Adipose tissue (tissue), 3 donors: Measurements from ENCODE around the gene SERTAD4. TPM values are rescaled to one million over a fixed set of nuclear protein-coding genes. Genes with fewer than 3 reads are reported as not detected.
"Not testable (repeated sequence)": the region's sequence is repeated elsewhere in the genome, so short reads cannot be mapped to it uniquely, and the experiment has no call there.

Source experiments
- H3K27ac ChIP-seq: one replicate; pipeline ENCODE4 v1.5.1; 2013; ENCODE audit warnings: low read depth, low read length
- WGBS, 3 donors: extraction: QIAGEN DNeasy Blood & Tissue Kit; methylation state at CpG; one replicate each; pipeline ENCODE4 v1.1.7; 2013; 5-methylcytosine and 5-hydroxymethylcytosine counted together
- polyA plus RNA-seq, 3 donors: library from polyadenylated mRNA; stranded (reverse); fragments of 200-250 nt; gene quantifications; one replicate each; pipeline ENCODE4 v1.2.3, GENCODE V29; 2013
- donor health status: healthy with polysubstance abuse.
- donor health status: Bipolar disorder and iron deficiency.
- donor health status: healthy.

Gene SERTAD4
- polyA plus RNA-seq, 3 donors = 0.12 to 1.3 (median 0.67) TPM

DNA sequence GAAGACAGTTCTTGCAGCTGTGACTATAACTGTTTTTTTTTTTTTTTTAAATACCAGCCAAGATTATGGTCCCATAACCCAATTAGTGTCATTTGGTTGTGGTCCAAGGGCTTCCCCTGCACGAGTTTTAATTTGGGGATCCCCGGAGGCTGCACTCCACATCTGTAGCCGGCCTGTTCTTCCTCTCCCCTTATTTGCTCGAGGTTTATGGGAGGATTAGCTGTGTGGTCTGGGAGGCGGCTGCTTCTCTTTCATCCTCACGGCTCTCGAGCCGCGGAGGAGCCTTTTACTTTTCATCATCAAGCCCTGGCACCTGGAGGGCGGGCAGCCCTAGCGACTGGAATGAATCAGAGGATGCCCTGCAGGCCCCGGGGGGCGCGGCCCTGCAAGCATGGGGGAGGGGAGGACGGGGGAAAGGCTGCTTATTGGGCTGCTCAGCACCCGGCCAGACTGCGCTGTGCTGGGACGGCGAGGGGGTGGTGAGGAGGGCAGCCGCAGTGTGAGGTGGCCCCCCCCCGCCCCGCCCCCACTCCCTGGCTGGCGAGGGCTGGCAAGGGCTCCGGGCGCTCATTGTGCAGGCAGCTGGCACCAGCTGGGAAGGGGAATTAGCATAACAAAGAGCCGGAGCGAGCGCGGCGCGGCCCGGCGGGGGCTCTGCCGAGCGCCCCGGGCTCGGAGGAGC lies 18.5 kb downstream of the SERTAD4 start:
- no peak overlapping the region for H3K27ac ChIP-seq
- WGBS, 3 donors = 1% methylated on average over 25 to 37 of the region's 37 CpGs

GRCh38 chr1:210251680-210252490 lies 19.3 kb downstream of the SERTAD4 start:
- 21 to 27% (median 22%) methylated on average over 56 to 58 of the region's 58 CpGs for WGBS, 3 donors
- H3K27ac ChIP-seq = no peak overlapping the region

DNA sequence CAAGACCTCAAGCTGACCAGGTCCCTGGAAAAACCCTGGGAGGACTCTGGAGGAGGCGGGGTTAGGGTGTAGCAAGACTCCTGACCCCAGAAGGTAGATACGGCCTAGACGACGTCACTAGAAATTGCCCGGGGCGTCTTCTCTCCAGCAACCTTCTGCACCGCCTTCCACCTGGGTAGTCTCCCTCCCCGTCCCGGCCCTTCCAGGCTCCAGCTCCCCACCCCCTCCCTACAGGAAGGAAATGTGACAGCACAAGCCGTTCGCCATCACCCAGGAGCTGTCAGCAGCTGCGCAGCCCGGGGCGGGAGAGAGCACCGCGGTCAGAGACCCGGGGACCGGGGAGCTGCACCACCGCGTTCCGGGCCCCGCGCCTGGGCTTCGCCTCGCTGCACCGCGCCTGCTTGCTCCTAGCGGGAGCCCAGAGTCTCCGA lies 20.0 kb downstream of the SERTAD4 start:
- H3K27ac ChIP-seq = no peak overlapping the region
- 19 to 43% (median 37%) methylated on average over 20 to 29 of the region's 29 CpGs for WGBS, 3 donors

- H3K27ac ChIP-seq = no peak overlapping the region
These were observed 21.7 kb downstream of the SERTAD4 start for GRCh38 chr1:210254298-210254697.

GRCh38 chr1:210257698-210258529 lies 25.3 kb downstream of the SERTAD4 start:
- H3K27ac ChIP-seq = no peak overlapping the region
- WGBS, 3 donors = 82 to 88% (median 84%) methylated on average over 13 of the region's 13 CpGs

DNA sequence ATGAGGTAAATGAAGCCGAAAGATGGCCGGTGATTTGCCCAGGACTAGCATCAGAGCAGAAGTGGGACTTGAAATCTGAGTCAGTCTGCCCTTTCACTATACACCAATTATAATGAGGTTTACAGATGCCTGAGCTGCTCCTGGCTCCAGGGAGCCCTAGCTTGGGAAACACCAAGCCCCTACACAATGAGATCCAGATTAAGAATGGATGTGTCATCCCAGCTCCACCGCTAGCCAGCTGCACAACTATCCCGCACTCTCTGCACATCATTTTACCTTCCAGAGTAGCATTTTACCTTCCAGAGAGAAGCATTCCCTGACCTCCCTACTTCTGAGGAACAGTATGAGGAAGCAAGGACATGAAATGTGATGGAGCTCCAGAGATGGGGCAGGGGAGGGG lies 27.0 kb downstream of the SERTAD4 start:
- no peak overlapping the region for H3K27ac ChIP-seq
- WGBS, 3 donors = 68 to 87% (median 74%) methylated on average over 4 of the region's 4 CpGs

DNA sequence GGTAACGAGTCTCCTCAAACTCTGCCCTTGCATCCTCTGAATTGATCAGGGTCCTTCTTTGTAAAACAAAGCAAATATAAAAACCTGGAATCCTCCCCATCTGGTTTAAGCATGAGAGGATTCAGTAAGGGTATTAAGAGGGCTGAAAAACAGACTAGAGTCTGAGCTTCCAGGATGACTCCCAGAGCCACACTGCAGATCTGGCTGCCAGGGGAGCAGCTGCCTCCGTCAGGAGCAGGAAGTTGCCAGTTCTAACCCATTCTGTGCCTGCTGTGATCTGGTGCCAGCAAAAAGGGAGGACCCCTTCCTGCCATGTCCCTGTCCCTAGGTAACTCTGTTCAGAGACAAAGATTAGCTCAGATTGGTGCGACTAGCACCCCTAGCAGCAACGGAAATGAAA lies 27.5 kb downstream of the SERTAD4 start:
- no peak overlapping the region for H3K27ac ChIP-seq
- WGBS, 3 donors = 58 to 73% (median 68%) methylated on average over 4 of the region's 4 CpGs

- 22 to 38% (median 29%) methylated on average over 8 of the region's 8 CpGs for WGBS, 3 donors
- no peak overlapping the region for H3K27ac ChIP-seq
These were observed 29.7 kb downstream of the SERTAD4 start for GRCh38 chr1:210262167-210262896.

DNA sequence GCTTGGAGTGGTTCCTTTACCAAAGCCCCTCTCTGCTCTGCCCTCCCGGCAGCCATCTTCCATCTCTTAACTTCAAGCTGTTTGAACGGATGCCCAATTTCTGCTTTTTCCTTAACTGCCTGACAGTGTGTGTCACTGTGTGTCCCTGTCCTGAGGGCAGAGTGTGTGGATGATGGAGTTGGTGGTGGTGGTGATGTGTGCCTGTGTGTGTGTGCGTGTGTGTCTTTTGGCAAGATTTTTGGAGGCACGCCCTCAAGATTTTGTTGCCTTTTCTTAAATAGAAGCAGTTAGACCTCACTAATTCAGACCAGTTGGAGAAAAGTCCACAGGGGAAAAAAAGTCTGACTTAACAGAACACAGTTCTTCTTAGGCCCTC lies 30.3 kb downstream of the SERTAD4 start:
- WGBS, 3 donors = 51 to 80% (median 72%) methylated on average over 4 of the region's 4 CpGs
- no peak overlapping the region for H3K27ac ChIP-seq

DNA sequence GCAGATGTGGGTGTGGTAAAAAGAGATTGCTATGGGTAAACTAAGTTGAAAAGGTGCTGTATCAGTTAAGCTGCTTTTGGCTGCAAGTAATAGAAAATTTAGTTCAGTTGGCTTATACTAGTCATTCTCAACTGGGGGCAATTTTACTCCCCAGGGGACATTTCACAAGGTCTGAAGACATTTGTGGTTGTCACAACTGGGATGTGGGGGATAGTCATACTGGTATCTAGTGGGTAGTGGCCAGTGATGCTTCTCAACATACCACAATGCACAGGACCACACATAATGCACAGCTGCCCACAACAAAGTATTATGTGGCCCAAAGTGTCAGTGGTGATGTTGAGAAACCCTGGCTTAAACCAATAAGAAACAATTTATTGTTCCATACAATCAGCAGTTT lies 31.4 kb downstream of the SERTAD4 start:
- no peak overlapping the region for H3K27ac ChIP-seq

DNA sequence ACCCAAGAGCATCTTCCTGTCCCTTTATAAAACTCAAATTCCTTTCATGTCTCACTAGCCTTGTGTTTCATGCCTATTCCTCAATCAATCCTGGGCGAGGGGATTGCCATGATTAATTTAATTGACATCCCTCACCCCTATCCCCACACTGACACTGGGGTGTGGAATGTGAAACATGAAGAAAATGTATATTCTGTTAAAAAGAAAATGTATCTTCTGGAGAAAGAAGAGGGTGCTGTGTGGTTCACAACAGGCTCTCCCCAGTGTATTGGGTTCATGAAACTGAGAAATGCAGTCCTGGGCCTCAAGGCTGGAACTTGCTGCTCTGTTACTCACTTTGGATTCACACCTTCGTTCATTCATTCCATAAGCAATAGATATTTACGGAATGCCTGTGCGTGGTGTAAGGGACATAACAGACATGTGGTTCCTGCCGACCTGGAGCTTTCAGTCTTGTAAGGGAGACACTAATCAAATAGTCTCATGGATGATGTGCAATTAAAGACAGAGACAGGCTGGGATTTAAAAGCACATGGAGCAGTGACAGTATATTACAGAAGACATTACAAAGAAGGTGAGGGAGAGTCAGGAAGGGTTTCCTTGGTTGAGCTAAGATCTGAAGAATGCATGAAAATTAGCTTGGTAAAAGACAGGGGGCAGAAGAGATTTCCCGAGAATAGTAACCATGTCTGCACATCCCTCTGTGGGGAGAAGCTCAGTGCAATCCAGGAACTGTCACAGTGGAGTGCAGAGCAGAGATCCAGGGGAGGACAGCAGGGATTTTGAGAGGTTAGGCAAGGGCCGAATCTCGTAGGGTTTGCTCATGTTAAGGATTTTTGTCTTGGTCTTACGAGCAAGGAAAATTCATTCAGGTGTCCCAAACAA lies 32.1 kb downstream of the SERTAD4 start:
- WGBS, 3 donors = 64 to 77% (median 75%) methylated on average over 9 of the region's 9 CpGs
- H3K27ac ChIP-seq = no peak overlapping the region

GRCh38 chr1:210265392-210265955 lies 32.9 kb downstream of the SERTAD4 start:
- 32 to 51% (median 34%) methylated on average over 4 of the region's 4 CpGs for WGBS, 3 donors
- not testable (repeated sequence) for H3K27ac ChIP-seq

GRCh38 chr1:210269981-210270380 lies 37.4 kb downstream of the SERTAD4 start:
- WGBS, 3 donors = 81 to 90% (median 85%) methylated on average over 4 of the region's 4 CpGs

GRCh38 chr1:210272666-210273065 lies 40.1 kb downstream of the SERTAD4 start:
- 42 to 50% (median 48%) methylated on average over 6 of the region's 6 CpGs for WGBS, 3 donors
- H3K27ac ChIP-seq = no peak overlapping the region

More at GRCh38 chr1:210269981-210270380, 37.4 kb downstream of the SERTAD4 start:
- no peak overlapping the region for H3K27ac ChIP-seq

DNA sequence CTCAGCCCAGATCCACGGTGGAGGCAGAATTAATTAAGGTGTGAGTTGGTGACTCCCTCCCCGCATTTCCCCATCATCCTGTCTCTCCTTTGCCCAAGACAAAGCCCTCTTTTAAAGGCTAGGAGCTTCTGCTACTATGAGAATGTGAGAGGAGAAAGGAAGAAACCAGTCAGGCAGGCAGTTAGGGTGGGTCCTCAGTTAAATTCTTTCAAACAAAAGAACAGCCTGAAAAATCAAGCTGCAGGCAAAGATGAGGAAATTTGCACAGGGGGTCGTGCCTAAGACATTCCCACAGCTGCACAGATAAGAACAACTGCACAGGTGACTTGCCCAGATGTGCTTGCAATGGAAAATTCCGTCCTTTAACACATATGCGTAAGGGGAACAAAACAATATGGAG lies 47.6 kb downstream of the SERTAD4 start:
- no peak overlapping the region for H3K27ac ChIP-seq
- WGBS, 3 donors = 66 to 86% (median 86%) methylated on average over 5 of the region's 5 CpGs

GRCh38 chr1:210288116-210288515 lies 55.5 kb downstream of the SERTAD4 start:
- H3K27ac ChIP-seq = no peak overlapping the region
- 89 to 96% (median 91%) methylated on average over 4 of the region's 4 CpGs for WGBS, 3 donors

GRCh38 chr1:210289248-210289647 lies 56.7 kb downstream of the SERTAD4 start:
- WGBS, 3 donors = 65 to 88% (median 87%) methylated on average over 4 of the region's 4 CpGs
- H3K27ac ChIP-seq = no peak overlapping the region
